Activated CD8-positive, alpha-beta memory T cell treated with anti-CD3 and anti-CD28 coated beads, Interleukin-2, amount 10 ng/mL, durations not matched to agents 7 days and 5 days (primary cell): ENCODE results near the gene OR1I1. TPM values are rescaled to one million over a fixed set of nuclear protein-coding genes. Genes with fewer than 3 reads are reported as not detected.
A peak's percentile ranks its signal among the peaks of the same experiment; 100 is the strongest.
"Not testable (repeated sequence)": the region's sequence is repeated elsewhere in the genome, so short reads cannot be mapped to it uniquely, and the experiment has no call there.

ENCODE experiments used
- ATAC-seq: fragments of 150-1000 bp; cut with Tn5 transposase; one replicate; pipeline ENCODE4 v1.10.0; 2021; ENCODE audit warnings: moderate library complexity
- CTCF ChIA-PET: fragments of 350-600 bp; sonication (Branson Sonifier 250); formaldehyde crosslinking; loops from one replicate; lab custom pipeline; 2021; ENCODE audit warnings: antibody characterized with exemption; lab: Charles Lee
- DNase-seq: peaks from one replicate; pipeline ENCODE4 v3.0.0-alpha.2; 2020
- H3K27ac Mint-ChIP-seq: one replicate; pipeline ENCODE4 v1.8.0; 2021; ENCODE audit warnings: mild to moderate bottlenecking, mixed read lengths
- H3K27me3 Mint-ChIP-seq: one replicate; pipeline ENCODE4 v1.8.0; 2021; ENCODE audit warnings: mixed read lengths
- H3K36me3 Mint-ChIP-seq: one replicate; pipeline ENCODE4 v1.8.0; 2021; ENCODE audit warnings: mild to moderate bottlenecking, mixed read lengths
- H3K4me1 Mint-ChIP-seq: one replicate; pipeline ENCODE4 v1.8.0; 2021; ENCODE audit warnings: mixed read lengths
- H3K4me3 Mint-ChIP-seq: one replicate; pipeline ENCODE4 v1.8.0; 2021; ENCODE audit warnings: mild to moderate bottlenecking, moderate library complexity, mixed read lengths
- H3K9me3 Mint-ChIP-seq: one replicate; pipeline ENCODE4 v1.8.0; 2022; ENCODE audit warnings: low read depth, mixed read lengths
- total RNA-seq, 2 experiments: library from RNA; stranded (reverse); gene quantifications; one replicate each; pipeline ENCODE4 v1.2.3, GENCODE V29; 2021

Gene OR1I1
- total RNA-seq, 2 experiments from 2014 or later: not detected

GRCh38 chr19:15072930-15073647 is 8.9 kb upstream of the OR1I1 start:
- no peaks in the 10 kb centered on the region for H3K27me3 Mint-ChIP-seq
- no peaks in the 10 kb centered on the region for H3K9me3 Mint-ChIP-seq
- no peak overlapping the region for H3K27ac Mint-ChIP-seq
- H3K36me3 Mint-ChIP-seq: no peaks in the 10 kb centered on the region
- H3K4me3 Mint-ChIP-seq: no peak overlapping the region
- no peaks in the 10 kb centered on the region for H3K4me1 Mint-ChIP-seq
- DNase-seq (no peak), ATAC-seq (no peak)
- CTCF ChIA-PET: interaction anchor here (1.2 kb wide), 1 partner anchor 19 kb away, joined by 3 read pairs; no protein-coding TSS in a partner anchor

GRCh38 chr19:15074371-15074770 is 7.6 kb upstream of the OR1I1 start:
- Mint-ChIP-seq H3K9me3 (no peaks in the 10 kb centered on the region), H3K27ac (no peak overlapping the region), H3K4me3 (no peak overlapping the region), H3K4me1 (no peaks in the 10 kb centered on the region), H3K27me3 (no peaks in the 10 kb centered on the region), H3K36me3 (no peaks in the 10 kb centered on the region)
- CTCF ChIA-PET: interaction anchor here (1.2 kb wide), 1 partner anchor 18 kb away, joined by 3 read pairs; no protein-coding TSS in a partner anchor
- ATAC-seq (no peak), DNase-seq (no peak)

- H3K27me3 Mint-ChIP-seq: no peaks in the 10 kb centered on the region
- no peaks in the 10 kb centered on the region for H3K4me1 Mint-ChIP-seq
- no peaks in the 10 kb centered on the region for H3K9me3 Mint-ChIP-seq
- CTCF ChIA-PET: interaction anchor here (1.1 kb wide), 1 partner anchor 17 kb away, joined by 3 read pairs; no protein-coding TSS in a partner anchor
- no peaks in the 10 kb centered on the region for H3K36me3 Mint-ChIP-seq
- DNase-seq (no peak), ATAC-seq (no peak)
- H3K4me3 Mint-ChIP-seq: no peak overlapping the region
- H3K27ac Mint-ChIP-seq: no peak overlapping the region
These were observed 6.2 kb upstream of the OR1I1 start for GRCh38 chr19:15075806-15076205.

- ATAC-seq, DNase-seq, H3K4me1 Mint-ChIP-seq, H3K36me3 Mint-ChIP-seq, H3K4me3 Mint-ChIP-seq, CTCF ChIA-PET, H3K27ac Mint-ChIP-seq, H3K27me3 Mint-ChIP-seq, H3K9me3 Mint-ChIP-seq: not testable (repeated sequence)
These were observed 2.0 kb upstream of the OR1I1 start for GRCh38 chr19:15080002-15080401.

- H3K27ac Mint-ChIP-seq: no peak overlapping the region
- H3K36me3 Mint-ChIP-seq: no peaks in the 10 kb centered on the region
- no peak for DNase-seq
- no peak for ATAC-seq
- CTCF ChIA-PET: interaction anchor here (1.0 kb wide), 1 partner anchor 14 kb away, joined by 3 read pairs; no protein-coding TSS in a partner anchor
- peaks cover 6% of the 10 kb centered on the region for H3K27me3 Mint-ChIP-seq
- no peak overlapping the region for H3K4me3 Mint-ChIP-seq
- H3K4me1 Mint-ChIP-seq: peaks cover 1% of the 10 kb centered on the region
- H3K9me3 Mint-ChIP-seq: no peaks in the 10 kb centered on the region
These were observed 5.2 kb downstream of the OR1I1 start for GRCh38 chr19:15087182-15087581.

- H3K27me3 Mint-ChIP-seq: no peaks in the 10 kb centered on the region
- H3K36me3 Mint-ChIP-seq: no peaks in the 10 kb centered on the region
- peak; percentile 61 for DNase-seq
- no peaks in the 10 kb centered on the region for H3K9me3 Mint-ChIP-seq
- CTCF ChIA-PET: interaction anchor here (0.6 to 5.7 kb wide), 38 partner anchors 9 to 1512 kb away, joined by 3 to 68 read pairs (median 4); partner anchors contain the start of genes AKAP8L, OR1I1 and SYDE1
- peaks cover 3% of the 10 kb centered on the region for H3K4me1 Mint-ChIP-seq
- H3K4me3 Mint-ChIP-seq: no peak overlapping the region
- no peak overlapping the region for H3K27ac Mint-ChIP-seq
- ATAC-seq: peak; percentile 63
These were observed 10.1 kb downstream of the OR1I1 start for GRCh38 chr19:15091918-15092753.

GRCh38 chr19:15093001-15093400 is 11.0 kb downstream of the OR1I1 start:
- CTCF ChIA-PET: interaction anchor here (0.9 to 5.7 kb wide), 14 partner anchors 8 to 466 kb away, joined by 3 to 68 read pairs (median 6); partner anchors contain the start of genes AKAP8L and OR1I1
- no peak overlapping the region for H3K27ac Mint-ChIP-seq
- ATAC-seq (no peak), DNase-seq (no peak)
- no peaks in the 10 kb centered on the region for H3K9me3 Mint-ChIP-seq
- no peaks in the 10 kb centered on the region for H3K27me3 Mint-ChIP-seq
- H3K36me3 Mint-ChIP-seq: no peaks in the 10 kb centered on the region
- H3K4me3 Mint-ChIP-seq: no peak overlapping the region
- peaks cover 3% of the 10 kb centered on the region for H3K4me1 Mint-ChIP-seq

GRCh38 chr19:15096223-15096622 is 14.2 kb downstream of the OR1I1 start:
- CTCF ChIA-PET: interaction anchor here (1.2 kb wide), 1 partner anchor 323 kb away, joined by 4 read pairs; no protein-coding TSS in a partner anchor
- H3K4me3 Mint-ChIP-seq: no peak overlapping the region
- H3K9me3 Mint-ChIP-seq: no peaks in the 10 kb centered on the region
- H3K27me3 Mint-ChIP-seq: no peaks in the 10 kb centered on the region
- no peak for ATAC-seq
- H3K4me1 Mint-ChIP-seq: peaks cover 3% of the 10 kb centered on the region
- DNase-seq: no peak
- no peak overlapping the region for H3K27ac Mint-ChIP-seq
- no peaks in the 10 kb centered on the region for H3K36me3 Mint-ChIP-seq

- H3K4me1 Mint-ChIP-seq, H3K36me3 Mint-ChIP-seq, CTCF ChIA-PET, H3K27ac Mint-ChIP-seq, H3K9me3 Mint-ChIP-seq, H3K4me3 Mint-ChIP-seq, ATAC-seq, H3K27me3 Mint-ChIP-seq, DNase-seq: not testable (repeated sequence)
These were observed 16.0 kb downstream of the OR1I1 start for GRCh38 chr19:15097980-15098379.

- Mint-ChIP-seq H3K36me3 (peaks cover under 1% of the 10 kb centered on the region), H3K4me1 (no peaks in the 10 kb centered on the region), H3K27me3 (no peaks in the 10 kb centered on the region), H3K27ac (no peak overlapping the region), H3K4me3 (no peak overlapping the region), H3K9me3 (peaks cover 4% of the 10 kb centered on the region)
- DNase-seq: no peak
- CTCF ChIA-PET: no interaction called here
- ATAC-seq: no peak
These were observed 16.4 kb downstream of the OR1I1 start for GRCh38 chr19:15098460-15098859.

- CTCF ChIA-PET: interaction anchor here (0.9 to 3.7 kb wide), 2 partner anchors 52 to 272 kb away, joined by 3 to 20 read pairs; no protein-coding TSS in a partner anchor
- DNase-seq (no peak), ATAC-seq (no peak)
- Mint-ChIP-seq H3K4me1 (no peaks in the 10 kb centered on the region), H3K36me3 (peaks cover 3% of the 10 kb centered on the region), H3K27ac (no peak overlapping the region), H3K4me3 (no peak overlapping the region), H3K27me3 (no peaks in the 10 kb centered on the region), H3K9me3 (peaks cover 7% of the 10 kb centered on the region)
These were observed 17.1 kb downstream of the OR1I1 start for GRCh38 chr19:15099017-15099582.

GRCh38 chr19:15101479-15102082 is 19.6 kb downstream of the OR1I1 start:
- no peak overlapping the region for H3K4me3 Mint-ChIP-seq
- peaks cover 13% of the 10 kb centered on the region for H3K27me3 Mint-ChIP-seq
- H3K4me1 Mint-ChIP-seq: peaks cover under 1% of the 10 kb centered on the region
- peaks cover 15% of the 10 kb centered on the region for H3K9me3 Mint-ChIP-seq
- CTCF ChIA-PET: interaction anchor here (0.6 to 3.7 kb wide), 18 partner anchors 9 to 995 kb away, joined by 3 to 31 read pairs (median 7); partner anchors contain the start of gene OR1I1
- peaks cover 6% of the 10 kb centered on the region for H3K36me3 Mint-ChIP-seq
- DNase-seq: peak; percentile 72
- ATAC-seq: peak; percentile 64
- H3K27ac Mint-ChIP-seq: no peak overlapping the region

- Mint-ChIP-seq H3K27me3 (peaks cover 29% of the 10 kb centered on the region), H3K4me3 (no peak overlapping the region), H3K4me1 (peaks cover 7% of the 10 kb centered on the region), H3K27ac (no peak overlapping the region), H3K9me3 (peaks cover 15% of the 10 kb centered on the region), H3K36me3 (peaks cover 6% of the 10 kb centered on the region)
- ATAC-seq (no peak), DNase-seq (no peak)
- CTCF ChIA-PET: no interaction called here
These were observed 22.0 kb downstream of the OR1I1 start for GRCh38 chr19:15104003-15104402.
